ENCODE results near the gene C10orf88. TPM values are rescaled to one million over a fixed set of nuclear protein-coding genes. Genes with fewer than 3 reads are reported as not detected.

The C10orf88 gene
- total and polyA plus RNA-seq, 2 of the 8 experiments (the other 6 are each of a cell fraction or from before 2014, with no cell fraction given), result 3.2 to 11.0 TPM

DNA sequence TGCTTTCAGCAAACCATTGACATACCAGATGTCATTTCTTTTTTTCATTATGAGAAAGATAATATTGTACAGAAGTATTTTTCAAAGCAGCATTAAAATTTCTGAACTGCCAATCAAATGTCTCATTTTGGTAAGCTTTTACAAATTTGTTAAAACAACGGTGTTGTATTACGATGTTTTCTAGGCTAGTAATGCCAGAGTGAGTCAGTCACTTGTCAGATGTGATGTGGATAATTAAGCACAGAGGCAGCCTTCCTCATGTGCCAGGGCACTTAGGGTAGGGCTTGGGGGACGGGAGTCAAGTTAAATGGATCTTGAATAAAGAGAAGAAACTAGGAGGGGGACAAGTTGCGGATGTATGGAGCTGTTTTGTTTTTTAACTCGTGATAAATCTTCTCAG lies 36.3 kb upstream of the C10orf88 start (continued):
- TF ChIP-seq CHD7 (IDR thresholded peaks at IDR 0.05; ENCODE audit: insufficient replicate concordance, low read length), result no peak
- TF ChIP-seq SP4 (IDR thresholded peaks at IDR 0.05; ENCODE audit: low read length), result no peak
- TF ChIP-seq MAFK (IDR thresholded peaks at IDR 0.05; ENCODE audit: low read depth, low read length), result no peak
- no peak for TF ChIP-seq SIX5 (IDR thresholded peaks at IDR 0.05; ENCODE audit: low read depth, low read length)
- TF ChIP-seq TAF1 (IDR thresholded peaks at IDR 0.05; ENCODE audit: low read depth, low read length), result no peak
- no peak for TF ChIP-seq NANOG (IDR thresholded peaks at IDR 0.05; ENCODE audit: insufficient read depth, low read depth, low read length, poor library complexity, severe bottlenecking)
- TF ChIP-seq ZNF274 (IDR thresholded peaks at IDR 0.05; ENCODE audit: borderline replicate concordance, extremely low read depth, low read length), result no peak
- no peak for TF ChIP-seq RAD21 (IDR thresholded peaks at IDR 0.05 in 1 of 2, conservative IDR thresholded peaks at IDR 0.05 in 1 of 2; ENCODE audit: low read depth in 2 of 2, low read length in 2 of 2)
- TF ChIP-seq CREB1 (IDR thresholded peaks at IDR 0.05), result no peak
